H9 (cell line): Measurements from ENCODE around the gene LRMDA. TPM values are rescaled to one million over a fixed set of nuclear protein-coding genes. Genes with fewer than 3 reads are reported as not detected.

Experiments used
- DNase-seq: peaks from one replicate; pipeline ENCODE4 v3.0.0-alpha.2; 2017
- H2AFZ ChIP-seq: one replicate; pipeline ENCODE4 v1.6.1; 2013; ENCODE audit warnings: mild to moderate bottlenecking, low read length, control low read depth, moderate library complexity
- H2AK5ac ChIP-seq: 2 replicates; pipeline ENCODE4 v1.6.1; 2013; ENCODE audit warnings: low read length, control low read depth, mixed read lengths; ENCODE audit not compliant: insufficient read length
- H2BK120ac ChIP-seq: one replicate; pipeline ENCODE4 v1.6.1; 2013; ENCODE audit warnings: low read depth, mild to moderate bottlenecking, low read length, control low read depth, inconsistent platforms; ENCODE audit not compliant: poor library complexity, severe bottlenecking
- H2BK12ac ChIP-seq: 2 replicates; pipeline ENCODE4 v1.6.1; 2013; ENCODE audit warnings: low read length, control low read depth, mixed read lengths, low read depth; ENCODE audit not compliant: insufficient read length
- H2BK15ac ChIP-seq: 2 replicates; pipeline ENCODE4 v1.6.1; 2013; ENCODE audit warnings: low read depth, low read length, control low read depth
- H2BK20ac ChIP-seq: one replicate; pipeline ENCODE4 v1.6.1; 2013; ENCODE audit warnings: low read depth, mild to moderate bottlenecking, low read length, control low read depth, inconsistent platforms; ENCODE audit not compliant: poor library complexity, severe bottlenecking
- H2BK5ac ChIP-seq: 2 replicates; pipeline ENCODE4 v1.6.1; 2013; ENCODE audit warnings: low read length, control low read depth, mixed read lengths; ENCODE audit not compliant: insufficient read length
- H3K14ac ChIP-seq: 2 replicates; pipeline ENCODE4 v1.6.1; 2013; ENCODE audit warnings: low read length, control low read depth; ENCODE audit not compliant: insufficient read depth
- H3K18ac ChIP-seq: 2 replicates; pipeline ENCODE4 v1.6.1; 2013; ENCODE audit warnings: low read depth, mild to moderate bottlenecking, mixed read lengths, low read length, control low read depth; ENCODE audit not compliant: insufficient read length
- H3K23ac ChIP-seq: 2 replicates; pipeline ENCODE4 v1.6.1; 2013; ENCODE audit warnings: low read length, control low read depth, mixed read lengths, low read depth; ENCODE audit not compliant: insufficient read length
- H3K23me2 ChIP-seq: 2 replicates; pipeline ENCODE4 v1.6.1; 2013; ENCODE audit warnings: low read depth, mild to moderate bottlenecking, mixed read lengths, low read length, control low read depth; ENCODE audit not compliant: insufficient read length, poor library complexity, severe bottlenecking
- H3K27ac ChIP-seq: 2 replicates; pipeline ENCODE4 v1.5.1; 2013; ENCODE audit warnings: low read length, control low read depth, mixed read lengths, low read depth; ENCODE audit not compliant: insufficient read length
- H3K27me3 ChIP-seq: 2 replicates; pipeline ENCODE4 v1.6.1; 2013; ENCODE audit warnings: low read length, control low read depth, inconsistent platforms; ENCODE audit not compliant: insufficient read depth
- H3K4ac ChIP-seq: 2 replicates; pipeline ENCODE4 v1.6.1; 2013; ENCODE audit warnings: low read depth, mild to moderate bottlenecking, control low read depth, inconsistent platforms, low read length, moderate library complexity
- H3K4me1 ChIP-seq: 2 replicates; pipeline ENCODE4 v1.6.1; 2013; ENCODE audit warnings: low read length, control low read depth, inconsistent platforms; ENCODE audit not compliant: insufficient read depth
- H3K4me2 ChIP-seq: 2 replicates; pipeline ENCODE4 v1.6.1; 2013; ENCODE audit warnings: low read length, control low read depth, mixed read lengths; ENCODE audit not compliant: insufficient read length, insufficient read depth
- H3K56ac ChIP-seq: 2 replicates; pipeline ENCODE4 v1.6.1; 2013; ENCODE audit warnings: low read depth, mild to moderate bottlenecking, mixed read lengths, low read length, control low read depth; ENCODE audit not compliant: insufficient read length
- H3K79me1 ChIP-seq: 2 replicates; pipeline ENCODE4 v1.6.1; 2013; ENCODE audit warnings: low read depth, mild to moderate bottlenecking, moderate library complexity, low read length, control low read depth, inconsistent platforms; ENCODE audit not compliant: insufficient read depth, poor library complexity, severe bottlenecking
- H3K79me2 ChIP-seq: 2 replicates; pipeline ENCODE4 v1.6.1; 2013; ENCODE audit warnings: low read length, control low read depth, inconsistent platforms; ENCODE audit not compliant: insufficient read depth
- H3K9ac ChIP-seq: 2 replicates; pipeline ENCODE4 v1.6.1; 2013; ENCODE audit warnings: low read length, control low read depth, mixed read lengths; ENCODE audit not compliant: insufficient read length; ENCODE audit errors: extremely low read depth
- H3K9me3 ChIP-seq: one replicate; pipeline ENCODE4 v1.6.1; 2013; ENCODE audit warnings: low read depth, low read length, inconsistent platforms; ENCODE audit not compliant: control insufficient read depth
- H3T11ph ChIP-seq: one replicate; pipeline ENCODE4 v1.6.1; 2013; ENCODE audit warnings: mild to moderate bottlenecking, low read length, control low read depth, inconsistent platforms
- H4K20me1 ChIP-seq: one replicate; pipeline ENCODE4 v1.6.1; 2013; ENCODE audit not compliant: control insufficient read depth, insufficient read length, insufficient read depth
- H4K5ac ChIP-seq: 2 replicates; pipeline ENCODE4 v1.6.1; 2013; ENCODE audit warnings: low read depth, mild to moderate bottlenecking, mixed read lengths, low read length, control low read depth; ENCODE audit not compliant: insufficient read length
- H4K8ac ChIP-seq: replicated peaks from 2 replicates; pipeline ENCODE4 v1.6.1; 2013; ENCODE audit warnings: low read length, control low read depth, mixed read lengths, low read depth; ENCODE audit not compliant: insufficient read length
- H4K91ac ChIP-seq: 2 replicates; pipeline ENCODE4 v1.6.1; 2013; ENCODE audit warnings: low read depth, mild to moderate bottlenecking, moderate library complexity, mixed read lengths, low read length, control low read depth; ENCODE audit not compliant: insufficient read length
- H3K27ac Mint-ChIP-seq, 3 experiments: 2 replicates in 2 of 3; 3 replicates in 1 of 3; pipeline ENCODE4 v1.8.0; 2020 to 2021; ENCODE audit warnings: mixed read lengths in 3 of 3, mild to moderate bottlenecking in 1 of 3, moderate library complexity in 1 of 3
- H3K27me3 Mint-ChIP-seq: 2 replicates; pipeline ENCODE4 v1.8.0; 2021; ENCODE audit warnings: low read depth, mild to moderate bottlenecking, moderate library complexity, mixed read lengths
- H3K36me3 Mint-ChIP-seq, 3 experiments: 2 replicates in 2 of 3; 3 replicates in 1 of 3; pipeline ENCODE4 v1.8.0; 2020 to 2021; ENCODE audit warnings: low read depth in 3 of 3, mixed read lengths in 3 of 3; ENCODE audit not compliant: insufficient read depth in 1 of 3
- H3K4me1 Mint-ChIP-seq, 2 experiments: 2 replicates each; pipeline ENCODE4 v1.8.0; 2020; ENCODE audit warnings: mixed read lengths in 2 of 2
- H3K4me3 Mint-ChIP-seq, 2 experiments: 2 replicates in 1 of 2; 3 replicates in 1 of 2; pipeline ENCODE4 v1.8.0; 2020 to 2021; ENCODE audit warnings: mild to moderate bottlenecking in 2 of 2, mixed read lengths in 2 of 2, moderate library complexity in 1 of 2
- H3K9me3 Mint-ChIP-seq, 2 experiments: 2 replicates in 1 of 2; 3 replicates in 1 of 2; pipeline ENCODE4 v1.8.0; 2020; ENCODE audit warnings: mild to moderate bottlenecking in 2 of 2, mixed read lengths in 2 of 2, moderate library complexity in 1 of 2
- CTCF ChIP-seq: fragments of 200-600 bp; sonication (generic); conservative IDR thresholded peaks from 3 replicates; pipeline ENCODE4 v1.8.0; 2021; ENCODE audit warnings: antibody characterized with exemption, mild to moderate bottlenecking
- WGBS: extraction: QIAGEN DNeasy Blood & Tissue Kit; methylation state at CpG from one replicate; pipeline ENCODE4 v1.1.7; 2013; ENCODE audit warnings: missing lambda C conversion rate, low lambda C conversion rate, mixed read lengths; ENCODE audit not compliant: insufficient read length; ENCODE audit errors: extremely low coverage; 5-methylcytosine and 5-hydroxymethylcytosine counted together
- total RNA-seq: library from RNA; stranded (reverse); gene quantifications from 2 replicates; pipeline ENCODE4 v1.2.1, GENCODE V29; 2021

The LRMDA gene
- total RNA-seq, 1 experiment from 2014 or later, result 1.8 TPM

- Histone ChIP-seq H3K4me1 (no peaks in the 10 kb centered on the region), H2BK20ac (no peak overlapping the region), H3K18ac (no peak overlapping the region), H3K27me3 (no peaks in the 10 kb centered on the region), H2AK5ac (no peak overlapping the region), H4K8ac (no peak overlapping the region), H3K4ac (no peak overlapping the region), H4K91ac (no peak overlapping the region), H3K23ac (no peak overlapping the region), H3K79me2 (no peaks in the 10 kb centered on the region), H2BK5ac (no peak overlapping the region), H3K27ac (no peak overlapping the region), H3K23me2 (no peaks in the 10 kb centered on the region), H3T11ph (no peak overlapping the region), H2BK120ac (no peak overlapping the region), H2BK15ac (no peak overlapping the region), H3K79me1 (no peaks in the 10 kb centered on the region), H2AFZ (no peak overlapping the region), H2BK12ac (no peak overlapping the region), H3K9me3 (no peaks in the 10 kb centered on the region), H3K9ac (no peak overlapping the region), H4K20me1 (no peaks in the 10 kb centered on the region), H3K14ac (no peak overlapping the region), H3K56ac (no peak overlapping the region), H3K4me2 (no peak overlapping the region), H4K5ac (no peak overlapping the region)
- Mint-ChIP-seq H3K27me3 (peaks cover 14% of the 10 kb centered on the region), H3K36me3 (no peaks in the 10 kb centered on the region), H3K4me1 (peaks cover 0 to 4% of the 10 kb centered on the region in 2 experiments; a peak in 1 of 4 replicates), H3K9me3 (no peaks in the 10 kb centered on the region), H3K4me3 (no peak overlapping the region), H3K27ac (no peak overlapping the region)
- no CpG with 5 or more reads among the region's 1 CpG for WGBS
- DNase-seq, result no peak
- TF ChIP-seq CTCF, result no peak
Observed at GRCh38 chr10:75622503-75622902, 191.1 kb downstream of the LRMDA start.
